Fibroblast of upper back skin (primary cell): ENCODE results near the gene TRIM69.
"Not testable (repeated sequence)": the region's sequence is repeated elsewhere in the genome, so short reads cannot be mapped to it uniquely, and the experiment has no call there.

Experiments
- DNase-seq: peaks from one replicate; pipeline ENCODE4 v3.0.0-alpha.2; 2013

TRIM69 gene

GRCh38 chr15:44716983-44717602, 19.2 kb upstream of the TRIM69 start:
- no peak for DNase-seq

GRCh38 chr15:44718180-44718926, 18.0 kb upstream of the TRIM69 start:
- DNase-seq, result no peak

GRCh38 chr15:44718927-44719292, 17.4 kb upstream of the TRIM69 start:
- DNase-seq, result no peak

GRCh38 chr15:44719293-44719999, 16.9 kb upstream of the TRIM69 start:
- no peak for DNase-seq

- not testable (repeated sequence) for DNase-seq
Measured at GRCh38 chr15:44720000-44720435, 16.3 kb upstream of the TRIM69 start.

GRCh38 chr15:44720460-44721176, 15.7 kb upstream of the TRIM69 start:
- DNase-seq, result no peak

GRCh38 chr15:44722011-44722410, 14.3 kb upstream of the TRIM69 start:
- DNase-seq, result no peak

- DNase-seq, result no peak
Measured at GRCh38 chr15:44726136-44726535, 10.2 kb upstream of the TRIM69 start.

- DNase-seq, result peak; percentile 93
Measured at GRCh38 chr15:44726568-44727484, 9.5 kb upstream of the TRIM69 start.

GRCh38 chr15:44727485-44728231, 8.7 kb upstream of the TRIM69 start:
- no peak for DNase-seq

GRCh38 chr15:44728232-44728575, 8.1 kb upstream of the TRIM69 start:
- DNase-seq, result not testable (repeated sequence)

GRCh38 chr15:44728576-44729407, 7.5 kb upstream of the TRIM69 start:
- DNase-seq, result peak; percentile 98

GRCh38 chr15:44729408-44730127, 6.8 kb upstream of the TRIM69 start:
- DNase-seq, result no peak

- DNase-seq, result no peak
Measured at GRCh38 chr15:44734839-44735481, 1.4 kb upstream of the TRIM69 start.

- DNase-seq, result no peak
Measured at GRCh38 chr15:44735482-44736180, 697 bp upstream of the TRIM69 start.

GRCh38 chr15:44738340-44738984, 2.1 kb downstream of the TRIM69 start:
- DNase-seq, result peak; percentile 65

GRCh38 chr15:44739222-44739847, 3.0 kb downstream of the TRIM69 start:
- not testable (repeated sequence) for DNase-seq

GRCh38 chr15:44743454-44743853, 7.1 kb downstream of the TRIM69 start:
- DNase-seq, result not testable (repeated sequence)
